Ishikawa (cell line): ENCODE data around the gene INO80E.
A peak's percentile ranks its signal among the peaks of the same experiment; 100 is the strongest.

Experiments used
- CEBPB ChIP-seq: IDR thresholded peaks from 2 replicates; pipeline ENCODE4 v1.6.1; 2012
- CREB1 ChIP-seq: IDR thresholded peaks from 2 replicates; pipeline ENCODE4 v1.6.1; 2012; ENCODE audit warnings: low read depth
- EGR1 ChIP-seq: IDR thresholded peaks from 2 replicates; pipeline ENCODE4 v1.6.1; 2012
- EP300 ChIP-seq: IDR thresholded peaks from 2 replicates; pipeline ENCODE4 v1.6.1; 2012; ENCODE audit warnings: borderline replicate concordance
- FOXM1 ChIP-seq: IDR thresholded peaks from 2 replicates; pipeline ENCODE4 v1.6.1; 2012; ENCODE audit warnings: low read depth, borderline replicate concordance
- NFIC ChIP-seq: IDR thresholded peaks from 2 replicates; pipeline ENCODE4 v1.6.1; 2012
- RAD21 ChIP-seq: IDR thresholded peaks from 2 replicates; pipeline ENCODE4 v1.6.1; 2012; ENCODE audit warnings: low read depth
- TAF1 ChIP-seq: IDR thresholded peaks from 2 replicates; pipeline ENCODE4 v1.6.1; 2012; ENCODE audit warnings: low read depth, mild to moderate bottlenecking
- TCF12 ChIP-seq: IDR thresholded peaks from 2 replicates; pipeline ENCODE4 v1.6.1; 2012; ENCODE audit warnings: low read depth
- TEAD4 ChIP-seq: IDR thresholded peaks from 2 replicates; pipeline ENCODE4 v1.6.1; 2012
- YY1 ChIP-seq: IDR thresholded peaks from 2 replicates; pipeline ENCODE4 v1.6.1; 2012; ENCODE audit warnings: low read depth
- ZBTB7A ChIP-seq: IDR thresholded peaks from 2 replicates; pipeline ENCODE4 v1.6.1; 2012; ENCODE audit warnings: low read depth
- TF ChIP-seq, protein P1 (sequence below): IDR thresholded peaks from 2 replicates; pipeline ENCODE4 v1.6.1; 2012; ENCODE audit warnings: low read depth, mild to moderate bottlenecking
- TF ChIP-seq, protein P2 (sequence below): IDR thresholded peaks from 2 replicates; pipeline ENCODE4 v1.6.1; 2012
- TF ChIP-seq, protein P3 (sequence below): IDR thresholded peaks from 2 replicates; pipeline ENCODE4 v1.6.1; 2012

Gene INO80E

DNA sequence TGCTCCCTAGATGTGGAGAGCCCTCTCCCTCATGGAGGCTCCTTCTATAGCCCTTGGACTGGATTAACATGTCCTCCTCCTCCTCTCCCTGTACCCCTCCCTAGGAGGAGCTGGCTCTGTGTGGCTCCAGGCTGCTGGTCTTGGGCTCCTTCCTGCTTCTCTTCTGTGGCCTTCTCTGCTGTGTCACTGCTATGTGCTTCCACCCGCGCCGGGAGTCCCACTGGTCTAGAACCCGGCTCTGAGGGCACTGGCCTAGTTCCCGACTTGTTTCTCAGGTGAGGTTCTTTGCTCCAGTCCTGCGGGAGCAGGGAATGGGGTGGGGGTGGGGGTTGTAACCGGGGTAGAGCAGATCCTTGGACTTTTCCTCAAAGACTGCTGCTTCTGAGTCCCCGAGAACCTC lies 24.7 kb upstream of the INO80E start:
- TF ChIP-seq EP300 (no peak), CREB1 (no peak), NFIC (no peak), EGR1 (no peak), YY1 (no peak), ZBTB7A (no peak), CEBPB (no peak), RAD21 (no peak), FOXM1 (no peak), TAF1 (no peak), TEAD4 (no peak), TCF12 (no peak)
- TF ChIP-seq, protein P1, sequence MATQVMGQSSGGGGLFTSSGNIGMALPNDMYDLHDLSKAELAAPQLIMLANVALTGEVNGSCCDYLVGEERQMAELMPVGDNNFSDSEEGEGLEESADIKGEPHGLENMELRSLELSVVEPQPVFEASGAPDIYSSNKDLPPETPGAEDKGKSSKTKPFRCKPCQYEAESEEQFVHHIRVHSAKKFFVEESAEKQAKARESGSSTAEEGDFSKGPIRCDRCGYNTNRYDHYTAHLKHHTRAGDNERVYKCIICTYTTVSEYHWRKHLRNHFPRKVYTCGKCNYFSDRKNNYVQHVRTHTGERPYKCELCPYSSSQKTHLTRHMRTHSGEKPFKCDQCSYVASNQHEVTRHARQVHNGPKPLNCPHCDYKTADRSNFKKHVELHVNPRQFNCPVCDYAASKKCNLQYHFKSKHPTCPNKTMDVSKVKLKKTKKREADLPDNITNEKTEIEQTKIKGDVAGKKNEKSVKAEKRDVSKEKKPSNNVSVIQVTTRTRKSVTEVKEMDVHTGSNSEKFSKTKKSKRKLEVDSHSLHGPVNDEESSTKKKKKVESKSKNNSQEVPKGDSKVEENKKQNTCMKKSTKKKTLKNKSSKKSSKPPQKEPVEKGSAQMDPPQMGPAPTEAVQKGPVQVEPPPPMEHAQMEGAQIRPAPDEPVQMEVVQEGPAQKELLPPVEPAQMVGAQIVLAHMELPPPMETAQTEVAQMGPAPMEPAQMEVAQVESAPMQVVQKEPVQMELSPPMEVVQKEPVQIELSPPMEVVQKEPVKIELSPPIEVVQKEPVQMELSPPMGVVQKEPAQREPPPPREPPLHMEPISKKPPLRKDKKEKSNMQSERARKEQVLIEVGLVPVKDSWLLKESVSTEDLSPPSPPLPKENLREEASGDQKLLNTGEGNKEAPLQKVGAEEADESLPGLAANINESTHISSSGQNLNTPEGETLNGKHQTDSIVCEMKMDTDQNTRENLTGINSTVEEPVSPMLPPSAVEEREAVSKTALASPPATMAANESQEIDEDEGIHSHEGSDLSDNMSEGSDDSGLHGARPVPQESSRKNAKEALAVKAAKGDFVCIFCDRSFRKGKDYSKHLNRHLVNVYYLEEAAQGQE = no peak
- TF ChIP-seq, protein P2, sequence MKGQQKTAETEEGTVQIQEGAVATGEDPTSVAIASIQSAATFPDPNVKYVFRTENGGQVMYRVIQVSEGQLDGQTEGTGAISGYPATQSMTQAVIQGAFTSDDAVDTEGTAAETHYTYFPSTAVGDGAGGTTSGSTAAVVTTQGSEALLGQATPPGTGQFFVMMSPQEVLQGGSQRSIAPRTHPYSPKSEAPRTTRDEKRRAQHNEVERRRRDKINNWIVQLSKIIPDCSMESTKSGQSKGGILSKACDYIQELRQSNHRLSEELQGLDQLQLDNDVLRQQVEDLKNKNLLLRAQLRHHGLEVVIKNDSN = no peak
- TF ChIP-seq, protein P3, sequence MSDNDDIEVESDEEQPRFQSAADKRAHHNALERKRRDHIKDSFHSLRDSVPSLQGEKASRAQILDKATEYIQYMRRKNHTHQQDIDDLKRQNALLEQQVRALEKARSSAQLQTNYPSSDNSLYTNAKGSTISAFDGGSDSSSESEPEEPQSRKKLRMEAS = no peak

DNA sequence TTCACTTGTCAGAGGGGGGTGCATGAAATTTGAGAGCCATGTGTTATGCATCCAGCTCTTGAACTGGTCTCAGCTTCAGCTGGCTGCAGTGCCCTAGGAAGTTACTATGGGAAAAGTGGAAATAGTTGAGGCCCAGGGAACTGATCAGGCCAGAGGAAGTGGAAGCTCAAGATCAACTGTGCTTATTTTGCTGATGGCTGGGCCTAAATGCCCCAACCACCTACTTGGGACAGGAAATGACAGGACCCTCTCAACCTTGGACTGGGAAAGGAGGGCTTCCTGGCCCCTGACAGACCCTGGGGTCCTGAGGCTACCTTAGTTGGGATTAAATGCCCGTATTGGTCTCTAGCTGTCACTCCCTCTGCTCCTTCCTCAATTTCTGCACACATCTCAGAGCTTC lies 23.5 kb upstream of the INO80E start:
- TF ChIP-seq CEBPB (no peak), YY1 (no peak), EP300 (no peak), CREB1 (no peak), TCF12 (no peak), TAF1 (no peak), FOXM1 (no peak), RAD21 (no peak), TEAD4 (no peak), EGR1 (no peak), NFIC (no peak), ZBTB7A (no peak)
- TF ChIP-seq, protein P2 = no peak
- TF ChIP-seq, protein P1 = no peak
- TF ChIP-seq, protein P3 = no peak

DNA sequence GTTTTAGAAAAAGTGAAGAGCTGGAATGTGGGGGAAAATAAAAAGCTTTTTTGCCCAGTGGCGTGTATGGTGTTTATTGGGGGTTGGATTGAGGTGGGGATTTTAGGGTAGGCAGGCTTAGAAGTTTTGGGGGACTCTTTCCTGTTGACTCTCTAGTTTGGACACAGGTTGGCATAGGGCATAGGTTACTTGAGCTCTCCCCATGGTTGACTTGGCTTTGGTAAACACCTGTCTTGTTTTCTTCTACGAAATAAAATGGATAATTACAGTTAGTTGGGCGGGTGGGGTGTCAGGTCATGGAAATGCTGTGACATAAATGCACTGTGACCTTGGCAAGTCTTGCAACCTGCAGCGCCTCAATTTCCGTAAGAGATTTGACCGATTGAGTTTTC lies 23.1 kb upstream of the INO80E start:
- TF ChIP-seq, protein P3 = no peak
- TF ChIP-seq RAD21 = no peak
- TF ChIP-seq EGR1 = no peak
- TF ChIP-seq, protein P1 = no peak

DNA sequence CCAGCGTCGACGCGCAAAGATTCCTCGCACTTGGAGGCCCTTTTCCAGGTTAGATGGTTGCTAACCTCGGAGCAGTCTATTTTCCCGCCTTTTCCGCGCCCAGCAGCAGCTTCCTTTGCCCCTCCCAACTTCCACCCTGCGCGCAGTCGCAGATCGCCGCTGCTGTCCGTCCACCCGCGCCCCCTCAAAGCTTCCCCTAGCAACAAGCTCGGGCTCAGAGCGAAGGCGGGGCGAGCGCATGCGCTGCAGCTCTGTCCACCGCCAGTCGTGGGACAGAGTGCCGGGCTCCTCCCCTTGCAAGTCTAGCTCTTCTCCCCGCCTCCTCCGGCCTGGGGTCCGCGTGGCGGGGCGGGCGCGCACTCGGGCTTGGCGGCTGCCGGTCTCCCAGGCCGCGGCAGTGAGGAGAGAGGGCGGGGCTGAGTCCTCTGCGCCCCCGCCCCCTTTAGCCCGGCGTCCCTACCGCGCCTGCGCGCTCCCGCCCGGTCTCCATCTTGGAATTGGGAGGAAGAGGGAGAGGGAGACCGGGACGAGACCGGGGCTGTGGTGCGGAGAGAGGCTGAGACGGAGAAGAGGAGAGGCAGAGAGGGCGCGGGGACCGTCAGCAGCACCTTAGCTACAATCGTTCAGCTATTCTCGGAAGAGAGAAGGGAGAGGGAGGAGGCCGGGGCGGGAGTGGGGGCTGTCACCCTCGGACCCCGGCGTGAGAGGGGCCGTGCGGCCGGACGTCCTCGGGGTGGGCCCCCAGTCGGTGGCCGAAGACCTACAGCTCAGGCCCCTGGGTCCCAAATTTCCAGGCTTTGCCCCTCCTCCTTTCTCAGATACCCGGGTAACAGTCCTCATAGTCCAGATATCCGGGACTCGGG lies 22.4 kb upstream of the INO80E start, which contains the start of gene TAOK2:
TAOK2 (plus strand) TSS at position 485 of the 863 bp plus-strand sequence. CDS start 3,905 bp downstream, outside the sequence.
- TF ChIP-seq, protein P2 = 0 out of 2 replicates have a peak, but pooled peaks have one; percentile 1
- TF ChIP-seq NFIC = no peak
- TF ChIP-seq FOXM1 = no peak
- TF ChIP-seq, protein P1 = no peak
- no peak for TF ChIP-seq RAD21
- peak; percentile 77 for TF ChIP-seq EGR1
- peak; percentile 91 for TF ChIP-seq YY1
- TF ChIP-seq CREB1 = no peak
- TF ChIP-seq EP300 = peak; percentile 52; the same call in 1 of the 2 replicates
- peak; percentile 77 for TF ChIP-seq TAF1
- no peak; the same call in 1 of the 2 replicates for TF ChIP-seq CEBPB
- peak; percentile 59; the same call in 1 of the 2 replicates for TF ChIP-seq ZBTB7A
- TF ChIP-seq, protein P3 = peak; percentile 99
- peak; percentile 26; the same call in 1 of the 2 replicates for TF ChIP-seq TEAD4
- TF ChIP-seq TCF12 = 0 out of 2 replicates have a peak, but pooled peaks have one; percentile 43
